ENCODE results near the gene TEX50. TPM values are rescaled to one million over a fixed set of nuclear protein-coding genes. Genes with fewer than 3 reads are reported as not detected.
"Not testable (repeated sequence)": the region's sequence is repeated elsewhere in the genome, so short reads cannot be mapped to it uniquely, and the experiment has no call there.

TEX50 gene
- total RNA-seq: not detected in 2 replicates

DNA sequence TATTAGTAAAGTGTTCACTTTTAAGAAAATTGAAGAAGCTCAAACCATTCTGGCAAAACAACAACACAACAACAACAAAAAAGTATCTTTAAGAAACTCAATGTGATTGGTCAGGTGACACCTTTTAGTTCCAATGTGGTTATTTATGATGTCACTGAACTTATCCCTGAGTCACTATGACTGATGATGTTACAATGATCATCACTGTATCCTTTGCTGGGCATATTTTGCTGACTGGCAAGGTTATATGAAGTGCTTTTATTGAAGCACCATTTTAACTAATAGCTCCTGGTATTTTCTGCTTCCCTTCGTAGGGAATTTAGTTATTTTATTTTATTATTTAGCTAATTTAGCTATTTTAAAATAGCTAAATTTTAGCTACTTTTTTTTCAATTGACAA is at the start of gene TEX50:
TEX50 (plus strand) TSS at position 223 of the 400 bp plus-strand sequence. CDS start 184 bp downstream, outside the sequence.
- intact Hi-C loops (cut with micrococcal nuclease): no loop called here

DNA sequence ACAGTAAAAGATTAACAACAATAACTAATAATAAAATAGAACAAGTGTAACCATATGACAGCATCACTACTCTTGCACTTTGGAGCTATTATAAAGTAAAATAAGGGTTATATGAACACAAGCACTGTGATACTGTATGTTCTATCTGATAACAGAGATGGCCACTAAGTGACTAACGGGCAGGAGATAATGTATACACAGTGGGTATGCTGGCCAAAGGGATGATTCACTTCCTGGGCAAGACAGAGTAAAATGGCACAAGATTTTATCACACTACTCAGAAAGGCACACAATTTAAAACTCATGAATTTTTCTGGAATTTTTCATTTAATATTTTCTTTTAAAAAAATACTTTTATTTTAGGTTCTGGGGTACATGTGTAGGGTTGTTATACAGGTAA is 44.6 kb upstream of the TEX50 start:
- intact Hi-C loops (cut with micrococcal nuclease): no loop called here

DNA sequence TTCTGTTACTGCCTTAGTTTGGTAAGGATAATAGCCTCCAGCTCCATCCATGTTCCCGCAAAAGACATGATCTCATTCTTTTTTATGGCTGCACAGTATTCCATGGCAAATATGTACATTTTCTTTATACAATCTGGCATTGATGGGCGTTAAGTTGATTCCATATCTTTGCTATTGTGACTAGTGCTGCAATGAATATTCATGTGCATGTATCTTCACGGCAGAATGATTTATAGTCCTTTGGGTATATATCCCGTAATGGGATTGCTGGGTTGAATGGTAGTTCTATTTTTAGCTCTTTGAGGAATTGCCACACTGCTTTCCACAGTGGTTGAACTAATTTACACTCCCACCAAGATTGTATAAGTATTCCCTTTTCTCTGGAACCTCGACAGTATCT is 44.0 kb upstream of the TEX50 start:
- intact Hi-C loops (cut with micrococcal nuclease): not testable (repeated sequence)

DNA sequence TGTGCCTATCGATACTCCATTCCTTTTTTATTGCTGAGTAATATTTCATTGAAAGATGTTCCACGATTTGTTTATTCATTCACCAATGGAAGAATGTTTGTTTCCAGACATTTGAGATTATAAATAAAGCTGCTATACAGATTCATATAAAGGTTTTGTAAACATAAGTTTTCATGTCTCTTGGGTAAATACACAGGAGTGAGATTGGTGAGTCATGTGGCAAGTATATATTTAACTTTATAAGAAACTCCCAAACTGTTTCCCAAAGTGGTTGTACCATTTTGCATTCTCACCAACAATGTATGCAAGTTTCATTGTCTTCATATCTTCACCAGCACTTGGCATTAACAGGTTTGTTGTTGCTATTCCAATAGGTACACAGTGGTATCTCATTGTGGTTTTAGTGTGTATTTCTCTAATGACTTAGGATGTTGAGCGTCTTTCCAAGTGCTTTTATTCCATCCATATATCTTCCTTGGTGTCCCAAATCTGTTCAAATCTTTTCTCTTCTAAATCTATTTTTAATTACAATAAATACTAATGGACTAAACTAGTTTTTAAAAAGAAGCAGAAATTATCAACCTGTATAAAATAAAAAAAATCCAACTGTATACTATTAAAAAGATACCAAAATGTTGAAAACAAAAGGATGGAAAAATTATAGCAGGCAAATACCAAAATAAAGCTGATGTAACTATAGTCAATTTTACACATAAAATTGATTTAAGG is 38.9 kb upstream of the TEX50 start:
- intact Hi-C loops (cut with micrococcal nuclease): no loop called here

- intact Hi-C loops (cut with micrococcal nuclease): no loop called here
These were observed 33.5 kb upstream of the TEX50 start for GRCh38 chr1:173601588-173601987.

DNA sequence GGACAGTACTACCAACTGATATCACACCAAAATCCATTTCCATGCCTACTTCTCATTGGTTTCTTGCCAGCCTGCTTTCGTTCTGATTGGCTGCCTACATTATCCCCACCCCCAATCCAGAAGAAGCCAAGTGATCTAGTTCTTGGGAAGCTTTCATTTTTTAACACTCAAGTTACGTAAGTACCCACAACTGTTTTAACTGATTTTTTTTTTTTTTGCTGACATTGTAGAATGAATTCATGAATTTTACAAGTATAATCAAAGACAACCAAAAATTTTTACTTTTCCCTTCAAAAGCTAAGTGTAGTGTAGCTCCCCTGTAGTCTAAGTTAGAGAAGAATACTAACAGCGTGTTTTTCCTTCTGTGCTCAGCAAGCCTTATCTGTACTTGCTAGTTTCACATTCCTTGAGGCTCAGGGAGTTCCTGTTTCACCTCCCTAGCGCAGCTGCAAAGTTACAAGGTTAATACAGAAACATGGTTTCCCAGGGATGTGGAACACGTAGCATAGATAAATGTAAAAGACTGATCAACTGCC is 32.0 kb upstream of the TEX50 start, which contains the start of gene SLC9C2:
SLC9C2 (minus strand) TSS at position 17 of the 536 bp plus-strand sequence. CDS start 1,296 bp downstream, outside the sequence.
- intact Hi-C loops (cut with micrococcal nuclease): no loop called here

DNA sequence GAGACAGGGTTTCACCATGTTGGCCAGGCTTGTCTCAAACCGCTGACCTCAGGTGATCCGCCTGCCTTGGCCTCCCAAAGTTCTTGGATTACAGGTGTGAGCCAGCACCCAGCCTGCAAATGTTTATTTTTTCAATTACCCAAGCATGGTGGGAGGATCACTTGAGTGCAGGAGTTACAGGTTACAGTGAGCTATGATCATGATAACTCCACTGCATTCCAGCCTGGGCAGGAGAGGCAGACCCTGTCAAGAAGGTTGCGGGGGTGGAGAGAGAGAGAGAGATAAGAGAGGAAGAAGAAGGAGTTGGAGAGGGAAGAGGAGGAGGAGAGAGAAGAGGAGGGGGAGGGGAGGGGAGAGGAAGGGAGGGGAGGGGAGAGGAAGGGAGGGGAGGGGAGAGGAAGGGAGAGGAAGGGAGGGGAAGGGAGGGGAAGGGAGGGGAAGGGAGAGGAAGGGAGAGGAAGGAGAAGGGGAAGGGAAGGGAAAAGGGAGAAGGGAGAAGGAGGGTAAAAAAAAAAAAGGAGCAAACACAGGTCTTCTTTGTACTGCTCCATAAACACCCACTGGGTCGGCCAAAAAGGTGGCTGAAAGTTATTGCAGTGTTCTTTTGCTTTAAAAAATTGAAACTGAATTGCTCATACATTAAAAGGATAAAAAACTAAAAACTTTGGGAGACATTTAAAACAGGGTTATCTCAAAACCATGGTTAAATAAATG is 26.5 kb upstream of the TEX50 start:
- intact Hi-C loops (cut with micrococcal nuclease): no loop called here

DNA sequence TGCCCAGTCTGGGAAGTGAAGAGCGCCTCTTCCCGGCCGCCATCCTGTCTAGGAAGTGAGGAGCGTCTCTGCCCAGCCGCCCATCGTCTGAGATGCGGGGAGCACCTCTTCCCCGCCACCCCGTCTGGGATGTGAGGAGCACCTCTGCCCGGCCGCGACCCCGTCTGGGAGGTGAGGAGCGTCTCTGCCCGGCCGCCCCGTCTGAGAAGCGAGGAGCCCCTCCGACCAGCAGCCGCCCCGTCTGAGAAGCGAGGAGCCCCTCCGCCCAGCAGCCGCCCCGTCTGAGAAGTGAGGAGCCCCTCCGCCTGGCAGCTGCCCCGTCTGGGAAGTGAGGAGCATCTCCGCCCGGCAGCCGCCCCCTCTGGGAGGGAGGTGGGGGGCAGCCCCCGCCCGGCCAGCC is 22.1 kb upstream of the TEX50 start:
- intact Hi-C loops (cut with micrococcal nuclease): not testable (repeated sequence)

DNA sequence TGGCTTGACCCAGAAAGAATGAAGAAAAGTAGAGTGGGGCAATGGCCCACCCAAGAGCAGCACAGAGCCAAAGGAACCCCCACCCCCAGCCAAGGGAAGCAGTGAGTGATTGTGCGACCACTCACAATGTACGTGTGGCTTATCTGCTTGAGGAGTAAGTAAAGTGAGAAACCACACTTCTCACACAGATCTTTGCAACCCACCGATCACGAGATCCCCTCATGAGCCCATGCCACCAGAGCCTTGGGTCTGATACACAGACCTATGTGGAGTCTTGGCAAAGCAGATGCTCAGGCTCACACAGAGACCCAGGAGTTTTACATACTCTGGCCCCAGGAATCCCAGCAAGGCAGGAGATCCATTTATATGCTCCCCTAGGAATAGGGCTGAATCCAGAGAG is 18.3 kb upstream of the TEX50 start:
- intact Hi-C loops (cut with micrococcal nuclease): no loop called here

DNA sequence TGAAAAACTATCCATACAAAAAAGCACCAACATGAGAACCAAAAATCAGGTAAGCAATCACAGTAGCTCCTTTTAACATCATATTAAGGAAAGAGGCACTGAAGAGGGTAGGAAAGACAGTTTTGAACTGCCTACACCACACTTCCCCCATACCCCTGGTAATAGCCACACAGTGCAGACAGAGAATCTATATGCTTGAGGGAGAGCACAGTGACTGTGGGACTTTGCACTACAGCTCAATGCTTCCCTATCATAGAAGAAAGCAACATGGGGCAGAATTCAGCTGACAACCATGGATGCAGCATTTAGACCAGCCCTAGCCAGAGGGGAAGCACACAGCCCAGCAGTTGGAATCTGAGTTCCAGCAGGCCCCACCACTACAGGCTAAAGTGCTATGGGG is 7.9 kb upstream of the TEX50 start:
- intact Hi-C loops (cut with micrococcal nuclease): loop anchor here (10.0 kb wide), 1 partner anchor 192 kb away; no protein-coding TSS in a partner anchor

- intact Hi-C loops (cut with micrococcal nuclease): loop anchor here (10.0 kb wide), 1 partner anchor 194 kb away; no protein-coding TSS in a partner anchor
These were observed 6.2 kb upstream of the TEX50 start for GRCh38 chr1:173628888-173629287.

DNA sequence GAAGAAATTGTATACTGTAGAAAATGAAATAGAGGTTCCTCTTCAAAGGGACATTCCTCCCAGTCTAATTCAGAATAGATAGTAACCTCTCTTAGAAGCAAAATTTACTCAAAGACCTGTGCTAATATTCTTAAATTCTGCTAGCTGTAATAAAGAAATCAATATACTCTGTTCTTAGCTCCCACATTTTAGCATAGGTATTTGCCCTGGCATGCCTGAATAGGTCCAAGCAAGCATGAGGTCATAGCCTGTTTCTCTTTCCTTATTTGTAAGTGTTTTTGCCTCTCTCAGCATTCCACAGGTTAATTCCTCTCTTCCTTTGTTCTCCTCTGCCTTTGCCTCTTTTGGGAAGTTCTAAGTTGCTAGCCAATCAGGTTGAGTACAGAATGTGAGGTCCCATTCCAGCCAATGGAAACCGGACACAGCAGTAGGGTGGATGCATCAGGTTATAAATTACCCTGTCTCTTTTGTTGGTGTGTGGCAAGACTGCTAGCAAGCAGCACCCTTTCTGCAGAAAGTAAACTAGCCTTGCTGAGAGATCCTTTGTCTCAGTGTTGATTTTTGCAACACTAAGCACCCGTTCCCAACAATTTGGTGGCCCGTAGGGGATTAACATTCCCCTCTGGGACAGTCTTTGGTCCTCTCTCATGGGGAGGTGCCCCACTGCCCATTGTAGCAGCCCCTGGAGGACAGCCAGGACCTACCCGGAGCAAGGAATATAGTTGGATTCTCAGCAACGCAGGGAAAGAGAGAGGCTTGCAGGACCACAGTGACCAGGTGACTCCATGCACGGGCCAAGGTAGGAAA is 2.3 kb downstream of the TEX50 start:
- intact Hi-C loops (cut with micrococcal nuclease): not testable (repeated sequence)

- intact Hi-C loops (cut with micrococcal nuclease): no loop called here
These were observed 3.2 kb downstream of the TEX50 start for GRCh38 chr1:173638043-173639021.

GRCh38 chr1:173639102-173639501 is 4.0 kb downstream of the TEX50 start:
- intact Hi-C loops (cut with micrococcal nuclease): no loop called here

DNA sequence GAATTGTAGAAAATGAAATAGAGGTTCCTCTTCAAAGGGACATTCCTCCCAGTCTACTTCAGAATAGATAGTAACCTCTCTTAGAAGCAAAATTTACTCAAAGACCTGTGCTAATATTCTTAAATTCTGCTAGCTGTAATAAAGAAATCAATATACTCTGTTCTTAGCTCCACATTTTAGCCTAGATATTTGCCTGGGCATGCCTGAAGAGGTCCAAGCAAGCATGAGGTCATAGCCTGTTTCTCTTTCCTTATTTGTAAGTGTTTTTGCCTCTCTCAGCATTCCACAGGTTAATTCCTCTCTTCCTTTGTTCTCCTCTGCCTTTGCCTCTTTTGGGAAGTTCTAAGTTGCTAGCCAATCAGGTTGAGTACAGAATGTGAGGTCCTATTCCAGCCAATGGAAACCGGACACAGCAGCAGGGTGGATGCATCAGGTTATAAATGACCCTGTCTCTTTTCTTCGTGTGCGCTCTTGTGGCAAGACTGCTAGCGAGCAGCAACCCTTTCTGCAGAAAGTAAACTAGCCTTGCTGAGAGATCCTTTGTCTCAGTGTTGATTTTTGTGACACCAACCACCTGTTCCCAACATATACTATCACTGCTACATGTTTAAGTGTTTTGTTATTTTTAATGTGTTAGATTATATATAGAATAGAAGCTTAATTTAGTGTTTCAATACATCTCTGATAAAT is 7.5 kb downstream of the TEX50 start:
- intact Hi-C loops (cut with micrococcal nuclease): not testable (repeated sequence)

- intact Hi-C loops (cut with micrococcal nuclease): no loop called here
These were observed 11.5 kb downstream of the TEX50 start for GRCh38 chr1:173646656-173647055.

DNA sequence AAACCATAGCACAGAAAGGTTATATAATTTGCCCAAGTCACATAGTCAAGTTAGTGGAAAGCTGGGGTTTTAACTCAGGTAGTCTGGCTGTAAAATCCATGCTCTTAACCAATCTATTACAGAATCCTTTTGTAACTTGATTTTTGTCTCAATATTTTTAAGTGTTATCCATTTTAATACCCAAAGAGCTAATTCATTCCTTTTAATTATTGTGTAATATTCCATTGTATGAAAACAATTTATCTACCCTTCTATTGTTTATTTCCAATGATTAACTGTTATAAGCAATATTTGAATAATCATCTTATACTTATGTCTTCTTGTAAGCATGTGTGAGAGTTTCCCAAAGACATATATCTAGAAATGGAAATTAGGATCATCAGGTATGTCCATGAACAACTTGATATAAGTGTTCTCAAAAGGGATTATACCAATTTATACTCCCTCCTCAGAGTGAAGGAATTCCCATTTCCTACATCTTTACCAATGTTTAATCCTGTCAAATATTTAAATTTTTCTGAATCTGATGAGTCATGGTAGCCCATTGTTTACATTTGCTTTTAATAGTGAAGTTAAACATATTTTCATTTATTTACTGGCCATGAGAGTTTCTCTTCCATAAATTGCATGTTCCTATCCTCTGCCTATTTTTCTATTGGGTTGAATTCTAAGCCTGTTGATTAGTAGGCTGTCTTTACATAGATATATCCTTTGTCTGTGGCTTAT is 13.9 kb downstream of the TEX50 start:
- intact Hi-C loops (cut with micrococcal nuclease): no loop called here

DNA sequence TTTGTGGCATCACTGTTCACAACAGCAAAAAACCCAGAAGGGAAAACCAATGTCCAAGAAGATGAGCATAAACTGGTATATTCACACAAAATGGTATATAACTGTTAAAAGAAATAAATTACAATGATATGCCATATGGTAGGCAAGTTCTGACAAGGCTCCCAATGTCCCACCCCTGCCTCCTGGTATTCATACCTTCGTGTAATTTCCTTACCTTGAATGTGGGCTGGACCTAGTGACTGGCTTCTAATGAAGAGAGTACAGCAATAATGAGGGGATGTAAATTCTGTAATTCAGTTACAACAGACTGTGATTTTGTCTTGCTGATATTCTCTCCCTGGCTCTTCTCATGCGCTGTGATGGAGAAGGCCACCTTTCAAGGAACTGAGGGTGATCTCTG is 25.2 kb downstream of the TEX50 start:
- intact Hi-C loops (cut with micrococcal nuclease): no loop called here

GRCh38 chr1:173661271-173661670 is 26.1 kb downstream of the TEX50 start:
- intact Hi-C loops (cut with micrococcal nuclease): no loop called here

Measured in T-helper 2 cell treated with Interferon-gamma antibody and Interleukin-4, amounts not matched to agents 100 ng/mL and 5 ng/mL, for 36 hours (primary cell).